Measurements from ENCODE around the gene WTAP. TPM values are rescaled to one million over a fixed set of nuclear protein-coding genes. Genes with fewer than 3 reads are reported as not detected.

WTAP gene
- total RNA-seq, 1 experiment from 2014 or later, result 138 TPM

GRCh38 chr6:159714404-159714803, 12.9 kb upstream of the WTAP start:
- Histone ChIP-seq H3K79me1 (ENCODE audit: insufficient read depth, low read depth, low read length, poor library complexity, severe bottlenecking) (no peaks in the 10 kb centered on the region), H2BK12ac (ENCODE audit: insufficient read length, low read depth, low read length) (no peak overlapping the region), H3K27ac (ENCODE audit: insufficient read length, low read depth, low read length) (no peak overlapping the region), H4K5ac (ENCODE audit: insufficient read length, low read depth, low read length) (no peak overlapping the region), H4K8ac (replicated peaks; ENCODE audit: insufficient read length, low read depth, low read length) (no peak overlapping the region), H2BK120ac (ENCODE audit: low read depth, low read length, poor library complexity, severe bottlenecking) (no peak overlapping the region), H3K14ac (ENCODE audit: insufficient read depth, low read length) (no peak overlapping the region), H3K56ac (ENCODE audit: insufficient read length, low read depth, low read length) (no peak overlapping the region), H3K79me2 (ENCODE audit: insufficient read depth, low read length) (no peaks in the 10 kb centered on the region; the same call in 1 of the 2 replicates), H3K9me3 (ENCODE audit: control insufficient read depth, low read depth, low read length) (no peaks in the 10 kb centered on the region), H3K23ac (ENCODE audit: insufficient read length, low read depth, low read length) (no peak overlapping the region), H2BK5ac (ENCODE audit: insufficient read length, low read length) (no peak overlapping the region), H3K4me2 (ENCODE audit: insufficient read depth, insufficient read length, low read length) (no peak overlapping the region), H3K4ac (ENCODE audit: low read depth, low read length) (no peak overlapping the region), H3K27me3 (ENCODE audit: insufficient read depth, low read length) (no peaks in the 10 kb centered on the region), H4K91ac (ENCODE audit: insufficient read length, low read depth, low read length) (no peak overlapping the region), H3K9ac (ENCODE audit: extremely low read depth, insufficient read length, low read length) (no peak overlapping the region), H2AK5ac (ENCODE audit: insufficient read length, low read length) (no peak overlapping the region), H3K4me1 (ENCODE audit: insufficient read depth, low read length) (no peaks in the 10 kb centered on the region), H2BK20ac (ENCODE audit: low read depth, low read length, poor library complexity, severe bottlenecking) (no peak overlapping the region), H3K18ac (ENCODE audit: insufficient read length, low read depth, low read length) (no peak overlapping the region), H2BK15ac (ENCODE audit: low read depth, low read length) (no peak overlapping the region), H4K20me1 (ENCODE audit: control insufficient read depth, insufficient read depth, insufficient read length) (no peaks in the 10 kb centered on the region), H3K23me2 (ENCODE audit: insufficient read length, low read depth, low read length, poor library complexity, severe bottlenecking) (no peaks in the 10 kb centered on the region), H3T11ph (ENCODE audit: low read length) (no peak overlapping the region), H2AFZ (ENCODE audit: low read length) (no peak overlapping the region)
- Mint-ChIP-seq H3K4me1 (peaks cover 0 to 5% of the 10 kb centered on the region in 2 experiments; a peak in 1 of 4 replicates), H3K27me3 (ENCODE audit: low read depth) (no peaks in the 10 kb centered on the region), H3K36me3 (ENCODE audit: insufficient read depth in 1 of 3, low read depth in 3 of 3) (no peaks in the 10 kb centered on the region), H3K9me3 (peaks cover 0 to 4% of the 10 kb centered on the region in 2 experiments; a peak in 4 of 5 replicates), H3K27ac (no peak overlapping the region), H3K4me3 (no peak overlapping the region)
- TF ChIP-seq, protein P1, sequence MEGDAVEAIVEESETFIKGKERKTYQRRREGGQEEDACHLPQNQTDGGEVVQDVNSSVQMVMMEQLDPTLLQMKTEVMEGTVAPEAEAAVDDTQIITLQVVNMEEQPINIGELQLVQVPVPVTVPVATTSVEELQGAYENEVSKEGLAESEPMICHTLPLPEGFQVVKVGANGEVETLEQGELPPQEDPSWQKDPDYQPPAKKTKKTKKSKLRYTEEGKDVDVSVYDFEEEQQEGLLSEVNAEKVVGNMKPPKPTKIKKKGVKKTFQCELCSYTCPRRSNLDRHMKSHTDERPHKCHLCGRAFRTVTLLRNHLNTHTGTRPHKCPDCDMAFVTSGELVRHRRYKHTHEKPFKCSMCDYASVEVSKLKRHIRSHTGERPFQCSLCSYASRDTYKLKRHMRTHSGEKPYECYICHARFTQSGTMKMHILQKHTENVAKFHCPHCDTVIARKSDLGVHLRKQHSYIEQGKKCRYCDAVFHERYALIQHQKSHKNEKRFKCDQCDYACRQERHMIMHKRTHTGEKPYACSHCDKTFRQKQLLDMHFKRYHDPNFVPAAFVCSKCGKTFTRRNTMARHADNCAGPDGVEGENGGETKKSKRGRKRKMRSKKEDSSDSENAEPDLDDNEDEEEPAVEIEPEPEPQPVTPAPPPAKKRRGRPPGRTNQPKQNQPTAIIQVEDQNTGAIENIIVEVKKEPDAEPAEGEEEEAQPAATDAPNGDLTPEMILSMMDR (conservative IDR thresholded peaks at IDR 0.05), result no peak
- DNase-seq, result no peak
- no CpG with 5 or more reads among the region's 5 CpGs for WGBS (ENCODE audit: extremely low coverage, insufficient read length, low lambda C conversion rate)

Measured in H9 (cell line).